Renal cortex interstitium (tissue), 11 donors: ENCODE data around the gene SUMO3. TPM values are rescaled to one million over a fixed set of nuclear protein-coding genes. Genes with fewer than 3 reads are reported as not detected.

ENCODE experiments used
- DNase-seq, 11 donors: peaks; one replicate each; pipeline ENCODE4 v3.0.0-alpha.2; 2013; ENCODE audit warnings: low read depth in 9 of 11, low spot score in 4 of 11; ENCODE audit errors: extremely low read depth in 1 of 11
- polyA plus RNA-seq, 3 donors: library from polyadenylated mRNA; unstranded; fragments of 120-200 nt; gene quantifications; one replicate each; pipeline ENCODE4 v1.2.1, GENCODE V29; 2013; ENCODE audit not compliant: insufficient read length in 3 of 3

The SUMO3 gene
- polyA plus RNA-seq, 3 donors = 93.3 to 123 (median 115) TPM

DNA sequence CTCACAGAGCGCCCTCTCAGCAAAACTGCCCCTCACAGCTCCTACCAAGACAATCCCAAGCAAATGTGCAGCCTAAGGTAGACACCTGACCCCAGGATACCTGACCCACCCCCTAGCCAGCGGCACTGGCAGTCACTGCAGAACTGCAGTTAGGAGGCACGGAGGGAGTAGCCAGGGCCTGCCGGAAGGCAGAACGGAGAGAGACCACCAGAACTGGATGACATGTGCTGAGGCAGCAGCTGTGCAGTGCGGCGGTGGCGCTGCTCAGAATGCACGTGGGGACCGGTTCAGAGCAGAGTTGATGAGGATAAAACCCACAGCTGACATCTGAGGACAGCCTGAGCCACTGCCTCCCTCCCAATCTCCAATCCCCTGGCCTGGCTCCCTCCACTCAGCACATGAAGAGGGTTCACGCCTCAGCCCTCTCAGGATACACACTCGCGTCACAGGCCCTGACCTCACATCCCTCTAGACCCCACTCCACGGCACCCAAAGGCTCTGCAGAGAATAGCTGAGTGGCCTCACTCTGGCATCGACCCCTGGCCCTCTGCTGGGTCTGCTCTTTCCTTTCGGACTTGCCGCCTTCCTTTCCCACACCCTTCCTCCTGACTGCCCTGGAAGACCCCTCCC, 45.9 kb downstream of the SUMO3 start:
- DNase-seq = no peak

DNA sequence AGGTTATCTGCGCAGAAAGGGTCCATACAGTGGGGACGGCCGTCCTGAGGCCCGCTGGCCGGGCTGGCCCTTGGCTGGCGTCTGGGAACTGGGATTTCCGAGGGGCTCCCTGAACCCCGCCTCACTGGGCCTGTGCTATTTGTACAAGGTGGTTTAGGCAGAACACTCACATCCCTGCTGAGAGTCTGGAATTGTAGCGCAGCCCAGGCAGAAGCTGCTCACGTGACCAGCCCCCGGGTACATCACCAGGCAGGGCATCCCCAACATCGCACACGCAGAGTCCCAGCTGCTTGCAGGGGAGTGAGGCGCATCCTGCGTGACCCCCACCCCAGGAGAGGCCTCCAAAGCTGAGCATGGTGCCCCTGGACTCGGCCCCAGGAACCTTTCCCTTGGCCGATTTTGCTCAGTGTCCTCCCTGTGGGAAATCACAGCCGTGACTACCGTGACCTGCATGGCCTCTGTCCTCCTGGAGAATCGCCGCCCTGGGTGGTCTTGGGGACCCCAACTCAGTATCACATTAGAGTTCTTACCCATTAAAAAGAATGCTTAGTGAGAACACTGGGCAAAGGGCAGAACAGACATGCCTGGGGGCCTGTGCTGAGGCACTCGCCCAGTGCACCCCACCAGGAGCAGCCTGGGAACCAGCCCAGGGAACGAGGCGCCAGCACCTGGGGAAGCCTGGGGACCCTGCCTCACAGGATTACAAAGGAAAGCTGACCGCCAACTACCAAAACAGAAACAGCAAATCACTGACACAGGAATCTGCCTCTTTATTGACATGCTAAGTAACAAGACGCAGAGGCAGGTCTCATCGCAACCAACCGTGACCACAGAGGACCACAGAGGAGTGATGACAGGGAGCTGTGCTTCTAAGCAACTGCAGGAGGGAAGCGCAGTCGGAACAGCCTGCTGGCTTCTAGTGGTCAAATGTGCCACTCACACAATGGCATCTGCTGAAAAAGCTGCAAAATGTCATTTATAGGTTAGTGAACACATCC, 49.7 kb downstream of the SUMO3 start:
- no peak for DNase-seq

DNA sequence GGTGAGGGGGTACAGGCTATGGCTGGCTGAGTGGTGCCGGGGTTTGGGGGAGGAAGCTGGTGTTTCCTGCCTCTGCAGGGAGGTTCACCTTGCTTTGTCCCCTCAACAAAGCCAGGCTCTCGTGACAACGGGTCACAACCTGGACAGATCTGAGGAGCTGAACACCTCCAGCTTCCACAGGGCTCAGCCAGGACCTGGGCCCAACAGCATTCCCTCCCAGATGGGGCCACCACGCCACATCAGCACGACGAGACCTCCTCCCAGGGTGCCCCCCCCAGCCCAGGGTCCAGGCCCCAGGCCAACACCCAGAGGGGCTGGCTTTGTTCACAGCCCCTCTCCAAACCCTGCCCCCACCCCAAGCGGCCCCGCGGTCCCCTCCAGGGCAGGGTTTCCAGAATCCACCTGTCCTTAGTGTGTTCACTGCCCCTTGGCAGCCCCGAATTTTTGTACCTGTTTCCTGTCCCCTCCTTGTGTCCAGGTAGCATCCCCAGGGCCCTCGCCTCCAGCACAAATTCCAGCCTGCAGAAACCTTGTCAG, 51.0 kb downstream of the SUMO3 start:
- no peak for DNase-seq

DNA sequence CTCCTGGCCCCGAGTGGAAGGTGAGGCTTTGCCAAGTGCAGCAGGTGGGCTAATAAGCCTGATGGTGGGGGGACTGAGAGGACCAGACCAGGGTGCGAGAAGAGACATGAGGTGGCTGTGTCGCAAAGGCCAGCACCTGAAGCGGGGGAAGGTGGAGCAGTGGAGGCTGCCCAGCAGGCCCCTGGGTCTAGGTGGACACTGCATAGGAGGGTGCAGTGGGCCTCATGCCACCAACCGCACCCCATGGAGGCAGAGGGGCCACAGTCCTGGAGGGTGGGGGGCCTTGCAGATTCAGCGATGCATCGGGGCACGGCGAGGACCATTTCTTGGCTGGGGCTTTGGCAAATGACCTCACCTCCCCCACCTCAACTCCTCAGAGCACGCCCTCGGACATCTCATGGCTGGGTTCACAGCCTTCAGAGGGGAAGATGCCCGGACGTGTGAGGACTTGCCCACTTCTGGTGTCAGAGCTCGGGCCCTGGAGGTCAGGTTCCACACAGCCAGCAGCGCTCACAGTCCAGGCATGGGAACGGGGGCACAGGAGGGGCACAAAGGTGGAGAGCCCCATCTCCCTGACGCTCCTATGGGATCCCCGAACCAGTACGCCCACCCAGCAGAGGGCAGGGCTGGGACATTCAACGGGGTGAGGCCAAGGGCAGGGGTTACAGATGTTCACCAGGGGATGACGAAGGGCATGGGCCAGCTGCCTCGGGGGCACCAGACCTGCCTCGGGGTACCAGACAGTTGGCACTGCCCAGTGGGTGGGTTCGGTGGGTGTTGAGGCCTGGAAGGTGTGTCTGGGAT, 51.6 kb downstream of the SUMO3 start:
- DNase-seq = no peak

DNA sequence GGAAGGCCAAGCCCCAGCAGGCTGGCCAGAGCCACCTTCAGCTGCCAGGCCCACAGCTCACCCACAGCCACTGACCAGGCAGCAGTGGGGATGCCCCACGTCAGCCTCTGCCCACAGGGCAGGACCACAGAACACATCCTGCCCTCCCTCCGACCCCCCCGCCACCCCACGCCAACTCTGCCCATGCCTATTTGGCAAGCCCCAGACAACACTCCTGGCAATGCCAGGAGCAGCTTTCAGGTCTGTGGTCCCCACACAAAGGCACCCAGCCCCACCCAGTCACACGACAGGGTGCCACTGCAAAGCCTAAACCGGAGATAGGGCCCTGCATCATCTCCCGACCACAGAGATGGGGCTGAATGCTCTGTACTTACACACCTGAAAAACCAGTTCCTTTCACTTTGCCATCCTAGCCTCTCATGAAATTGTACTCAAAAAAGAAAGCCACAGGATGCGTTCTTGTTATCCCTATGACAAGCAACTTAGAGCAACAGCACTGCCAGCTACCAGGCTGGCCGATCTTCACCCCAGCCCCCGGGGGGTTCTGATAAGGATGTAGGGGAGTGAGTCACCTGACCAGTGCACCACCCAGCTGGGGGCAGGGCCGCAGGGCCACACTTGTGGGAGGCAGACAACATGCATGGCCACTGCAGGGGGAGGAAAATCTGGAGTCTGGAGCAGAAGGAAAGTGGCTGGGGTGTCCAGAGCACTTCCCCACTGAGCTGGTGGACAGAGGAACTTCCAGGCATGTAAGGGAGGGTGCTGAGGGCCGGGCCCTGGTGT, 52.4 kb downstream of the SUMO3 start:
- no peak for DNase-seq

DNA sequence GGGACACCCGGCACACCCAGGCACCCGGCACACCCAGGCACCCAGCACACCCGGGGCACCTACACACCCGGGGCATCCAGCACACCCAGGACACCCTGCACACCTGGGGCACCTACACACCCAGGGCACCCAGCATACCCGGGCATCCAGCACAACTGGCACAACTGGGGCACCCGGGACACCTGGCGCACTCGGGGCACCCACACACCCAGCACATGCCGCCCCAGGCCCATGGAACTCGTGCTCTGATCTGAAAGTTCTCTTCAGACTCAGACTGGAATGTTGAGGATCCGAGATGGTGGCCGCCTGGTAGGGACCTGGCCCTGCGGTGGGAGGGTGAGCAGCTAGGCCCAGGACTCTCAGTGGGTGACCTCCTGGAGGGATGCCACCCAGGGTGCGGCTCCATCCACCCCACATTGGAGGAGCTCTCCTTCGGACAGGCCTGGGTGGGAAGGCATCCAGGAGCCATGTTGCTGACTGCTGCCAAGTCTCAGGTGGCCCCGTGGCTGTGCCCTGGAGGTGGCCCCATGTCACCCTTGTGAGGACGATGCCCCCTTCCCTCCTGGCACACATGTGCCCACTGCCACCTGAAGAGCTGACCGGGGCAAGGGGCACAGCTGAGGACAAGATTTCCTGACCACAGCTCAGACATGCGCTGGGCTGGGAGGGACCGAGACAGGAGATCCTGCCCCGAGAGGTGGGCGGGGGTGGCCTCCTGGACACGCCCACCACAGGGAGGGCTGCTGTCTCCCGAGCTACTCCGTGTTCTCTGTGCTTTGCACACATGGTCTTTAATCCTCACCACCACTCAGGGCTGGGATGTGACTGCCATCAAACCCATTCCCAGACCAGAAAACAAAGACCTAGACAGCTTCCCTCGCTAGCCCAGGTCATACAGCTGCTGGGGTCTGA, 53.3 kb downstream of the SUMO3 start:
- DNase-seq = no peak

DNA sequence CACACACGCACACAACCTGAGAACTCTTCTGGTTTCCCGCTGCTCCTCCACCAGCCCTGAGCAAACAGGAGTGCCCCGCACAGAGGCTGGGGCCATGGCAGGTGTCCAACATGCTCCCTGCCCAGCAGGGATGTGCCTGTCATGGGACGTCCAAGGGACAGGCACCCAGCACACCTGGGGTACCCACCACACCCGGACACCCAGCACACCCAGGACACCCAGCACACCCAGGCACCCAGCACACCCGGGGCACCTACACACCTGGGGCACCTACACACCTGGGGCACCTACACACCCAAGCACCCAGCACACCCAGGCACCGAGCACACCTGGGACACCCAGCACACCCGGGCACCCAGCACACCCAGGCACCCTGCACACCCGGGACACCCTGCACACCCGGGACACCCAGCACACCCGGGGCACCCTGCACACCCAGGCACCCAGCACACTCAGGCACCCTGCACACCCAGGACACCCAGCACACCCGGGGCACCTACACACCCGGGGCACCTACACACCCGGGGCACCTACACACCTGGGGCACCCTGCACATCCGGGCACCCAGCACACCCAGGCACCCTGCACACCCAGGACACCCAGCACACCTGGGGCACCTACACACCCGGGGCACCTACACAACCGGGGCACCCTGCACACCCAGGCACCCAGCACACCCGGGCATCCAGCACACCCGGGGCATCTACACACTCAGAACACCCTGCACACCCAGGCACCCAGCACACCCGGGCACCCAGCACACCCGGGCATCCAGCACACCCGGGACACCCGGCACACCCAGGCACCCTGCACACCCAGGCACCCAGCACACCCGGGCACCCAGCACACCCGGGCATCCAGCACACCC, 54.2 kb downstream of the SUMO3 start:
- DNase-seq = no peak

DNA sequence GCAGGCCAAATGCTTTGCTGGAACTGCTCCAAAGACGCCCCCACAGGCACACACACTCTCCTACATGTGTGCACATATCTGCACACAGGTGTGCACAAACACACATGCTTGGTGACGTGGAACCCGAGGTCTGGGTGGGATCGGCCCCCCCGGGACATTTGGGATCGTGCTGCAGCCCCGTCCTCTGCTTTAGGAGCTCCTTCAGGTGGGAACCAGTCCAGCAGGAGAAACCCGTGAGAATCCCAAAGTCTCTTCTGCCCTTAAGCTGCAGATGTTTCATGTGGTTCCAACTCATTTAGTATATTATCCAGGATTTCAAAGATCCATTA, 54.8 kb downstream of the SUMO3 start:
- DNase-seq = no peak

DNA sequence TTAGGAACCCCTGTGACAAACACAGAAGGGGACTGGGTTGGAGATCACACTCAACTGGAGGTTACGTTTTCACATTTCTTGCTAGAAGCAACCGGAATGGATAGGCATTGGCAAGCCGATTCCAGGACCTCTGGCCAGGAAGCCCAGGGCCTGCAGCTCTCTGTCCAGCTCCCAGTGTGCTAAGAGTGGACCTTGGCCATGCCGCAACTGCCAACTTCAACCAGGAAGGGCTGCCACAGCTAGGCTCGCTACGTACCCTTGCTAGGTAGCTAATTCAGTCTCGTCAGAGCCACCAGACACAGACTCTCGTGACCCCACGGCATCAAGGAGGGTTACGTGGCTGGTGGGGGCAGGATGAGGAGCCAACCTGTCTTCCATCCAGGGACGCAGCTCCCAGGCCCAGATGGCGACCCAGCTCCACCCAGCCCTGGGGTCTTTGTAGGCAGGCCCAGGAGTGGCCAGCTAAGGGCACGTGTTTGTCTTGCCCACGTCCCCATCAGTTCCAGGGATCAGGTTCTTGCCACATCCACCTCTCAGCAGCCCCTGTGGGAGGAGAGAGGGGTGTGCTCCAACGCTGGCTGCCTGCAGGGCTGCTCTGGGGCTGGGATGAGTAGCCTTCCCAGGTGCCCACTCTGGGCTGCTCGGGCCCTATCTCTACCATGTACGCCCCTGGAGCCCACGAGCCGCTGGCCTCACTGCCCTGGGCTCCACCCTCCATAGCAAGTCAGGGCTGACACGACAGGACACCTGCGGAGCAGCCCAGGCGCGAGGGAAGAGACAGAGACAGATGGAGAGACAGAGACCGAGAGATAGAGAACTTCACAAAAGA, 55.4 kb downstream of the SUMO3 start:
- no peak for DNase-seq

DNA sequence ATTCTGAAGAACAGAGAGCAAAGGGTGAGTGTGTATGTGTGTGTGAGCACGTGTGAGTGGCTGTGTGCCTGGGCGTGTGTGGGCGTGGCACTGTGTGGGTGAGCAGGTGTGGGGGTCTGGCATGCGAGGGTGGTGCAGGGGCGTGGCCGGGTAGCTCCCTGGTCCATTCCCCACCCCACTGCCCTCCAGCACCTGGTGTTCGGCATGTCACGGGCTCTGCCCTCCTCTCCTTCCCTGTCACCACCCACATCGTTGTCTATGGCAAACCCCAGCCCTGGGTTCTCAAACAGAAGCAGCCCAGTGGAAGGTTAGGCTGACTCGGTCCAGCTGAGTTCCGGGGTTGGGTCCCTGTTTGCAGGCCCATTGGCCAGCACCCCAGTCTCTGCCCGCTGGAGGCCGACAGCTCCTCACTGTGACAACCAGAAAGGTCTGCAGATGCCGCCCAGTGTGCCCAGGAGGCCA, 56.1 kb downstream of the SUMO3 start:
- no peak for DNase-seq

DNA sequence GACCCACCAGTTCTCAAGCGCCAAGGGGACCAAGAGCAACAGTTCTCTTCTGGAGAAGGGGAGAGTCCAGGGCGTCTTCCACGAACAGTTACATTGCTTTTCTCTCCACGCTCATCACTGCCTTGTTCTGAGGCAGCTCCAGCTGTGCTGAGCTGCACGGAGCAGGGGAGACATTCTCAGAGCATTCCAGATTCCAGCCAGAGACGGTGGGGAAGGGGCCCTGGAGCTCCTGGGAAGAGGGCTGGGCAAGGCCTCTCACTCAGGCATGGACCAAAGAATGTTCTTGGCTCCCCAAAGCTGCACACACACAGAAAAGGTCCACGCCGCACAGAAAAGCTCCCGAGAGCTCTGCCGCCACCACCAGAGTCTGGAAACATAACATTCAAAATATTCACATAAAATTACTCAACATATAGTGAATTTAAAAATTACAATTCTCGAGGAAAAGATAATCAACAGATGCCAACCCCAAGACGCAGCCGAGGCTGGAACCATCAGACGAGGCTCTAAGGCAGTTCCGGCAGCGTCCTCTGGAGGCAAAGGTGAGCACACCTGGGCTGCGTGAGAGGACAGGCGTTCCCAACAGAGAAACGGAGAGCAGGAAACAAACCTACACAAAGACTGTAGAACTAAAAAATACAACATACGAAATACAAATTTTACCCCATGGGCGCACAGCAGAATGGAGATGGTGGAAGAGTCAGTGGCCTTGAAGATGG, 56.7 kb downstream of the SUMO3 start:
- no peak for DNase-seq

DNA sequence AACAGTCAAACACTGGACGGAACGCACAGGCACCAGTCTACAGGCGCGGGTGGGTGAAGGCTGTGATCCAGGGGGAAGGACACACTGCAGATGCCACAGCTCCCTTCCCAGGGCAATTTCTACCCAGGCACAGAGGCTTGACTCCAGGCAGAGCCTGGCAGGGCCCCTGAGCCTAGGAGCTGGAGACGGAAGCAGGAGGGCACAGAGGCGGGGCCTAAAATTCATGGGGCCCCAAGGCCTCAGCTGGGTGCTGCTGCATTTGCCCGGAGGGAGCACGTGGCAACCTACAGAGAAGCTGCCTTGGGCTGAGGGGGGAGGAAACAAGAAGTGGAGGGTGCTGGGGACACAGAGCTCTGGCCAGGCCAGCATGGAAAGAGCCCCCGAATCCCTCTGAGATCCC, 57.5 kb downstream of the SUMO3 start:
- no peak for DNase-seq

DNA sequence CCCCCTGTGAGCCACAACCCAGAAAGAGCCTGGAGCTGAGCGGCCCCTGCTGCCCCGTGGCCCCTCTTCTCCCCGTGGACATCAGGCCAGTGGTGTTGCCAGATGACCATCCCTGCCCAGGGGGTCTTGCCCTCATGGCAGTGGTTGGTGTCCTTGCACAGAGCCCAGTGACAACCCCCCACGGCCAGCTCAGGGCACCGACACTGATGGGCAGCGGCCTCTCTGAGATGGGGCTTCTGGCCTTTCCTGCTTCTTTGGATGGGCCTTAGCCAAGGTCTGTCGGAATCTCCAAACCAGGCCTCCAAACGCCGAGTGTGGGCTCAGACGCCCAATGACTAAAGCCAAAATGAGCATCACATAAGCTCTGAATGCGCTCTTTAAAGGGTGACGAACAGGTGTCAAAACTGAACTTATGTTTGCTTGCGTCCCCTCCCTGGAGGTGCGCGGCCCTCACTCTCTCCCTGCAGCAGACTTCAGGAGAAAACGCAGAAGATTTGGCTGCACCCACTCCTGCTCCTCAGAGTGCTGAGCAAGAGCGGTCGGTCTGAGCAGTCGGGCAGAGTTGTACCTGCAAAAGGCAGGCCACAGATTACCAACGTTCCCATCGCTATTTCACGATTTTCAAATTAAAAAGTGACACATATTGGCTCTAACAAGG, 58.1 kb downstream of the SUMO3 start:
- DNase-seq = no peak

DNA sequence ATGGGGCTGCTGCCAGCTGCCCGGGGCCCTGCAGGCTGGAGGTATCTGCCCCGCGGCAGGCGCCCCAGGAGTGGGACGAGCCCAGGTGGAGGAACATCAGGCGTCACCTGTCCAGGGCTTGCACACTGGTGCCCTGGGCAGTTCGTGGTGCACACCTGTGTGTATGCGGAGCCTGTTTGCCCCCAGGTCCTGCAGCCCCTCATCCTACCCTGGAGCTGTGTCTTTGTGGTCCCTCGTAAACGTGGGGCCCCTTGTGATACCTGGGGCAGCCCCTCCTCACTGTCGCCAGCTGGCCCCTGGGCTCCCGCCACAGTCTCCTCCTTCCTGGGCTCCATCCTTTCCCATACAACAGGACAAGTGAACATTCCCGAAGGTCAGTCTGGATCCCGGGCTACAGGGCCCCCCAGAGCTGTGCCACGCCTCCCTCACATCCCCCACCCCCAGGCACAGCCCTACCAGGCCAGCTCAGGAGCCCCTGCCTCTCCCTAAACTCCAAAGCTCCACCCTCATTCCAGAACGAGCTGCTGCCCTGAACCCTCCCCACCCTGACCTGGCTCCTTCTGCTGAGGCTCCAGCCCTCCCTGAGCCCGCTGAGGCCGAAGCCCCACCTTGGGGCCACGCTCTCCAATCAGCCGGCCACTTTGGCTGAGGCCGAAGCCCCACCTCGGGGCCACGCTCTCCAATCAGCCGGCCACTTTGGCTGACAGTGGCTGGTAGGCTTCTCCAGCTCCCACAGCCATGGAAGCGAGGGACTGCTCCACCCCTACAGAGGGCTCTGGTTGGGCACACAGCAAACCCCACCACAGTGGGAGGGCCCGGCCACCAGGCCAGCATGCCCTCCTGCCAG, 58.9 kb downstream of the SUMO3 start:
- no peak for DNase-seq
